GM20000 (cell line): Measurements from ENCODE around the gene CDH24.

ENCODE experiments used
- DNase-seq: peaks from one replicate; pipeline ENCODE4 v3.0.0; 2012; ENCODE audit warnings: low spot score
- CTCF ChIP-seq: IDR thresholded peaks from 2 replicates; pipeline ENCODE4 v1.5.1; 2012; ENCODE audit warnings: mild to moderate bottlenecking, control low read depth; ENCODE audit errors: extremely low read depth, missing control alignments

Gene CDH24

GRCh38 chr14:23056956-23057756, at the start of gene CDH24:
TSS of gene CDH24 (minus strand) at chr14:23057520. CDS start at chr14:23055733, 1,787 bp downstream.
- peak; percentile 95 for DNase-seq
- TF ChIP-seq CTCF: no peak

DNA sequence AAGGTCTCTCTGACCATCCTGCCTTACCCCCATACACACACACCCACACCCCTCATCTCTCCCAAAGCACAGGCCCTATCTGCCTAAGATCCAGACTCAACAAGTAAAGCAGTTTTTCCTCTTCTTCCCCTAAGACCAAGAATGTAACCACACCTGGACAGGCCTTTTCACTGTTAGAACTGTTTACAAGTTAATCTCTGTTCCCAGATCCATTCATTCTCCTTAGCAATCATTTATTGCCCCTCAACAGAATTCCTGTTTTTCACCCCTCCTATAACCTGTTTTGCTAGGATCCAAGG, 49.4 kb upstream of the CDH24 start:
- DNase-seq: no peak
- TF ChIP-seq CTCF: no peak

GRCh38 chr14:23105348-23105824, 48.1 kb upstream of the CDH24 start:
- peak; percentile 3 for DNase-seq
- TF ChIP-seq CTCF: no peak

DNA sequence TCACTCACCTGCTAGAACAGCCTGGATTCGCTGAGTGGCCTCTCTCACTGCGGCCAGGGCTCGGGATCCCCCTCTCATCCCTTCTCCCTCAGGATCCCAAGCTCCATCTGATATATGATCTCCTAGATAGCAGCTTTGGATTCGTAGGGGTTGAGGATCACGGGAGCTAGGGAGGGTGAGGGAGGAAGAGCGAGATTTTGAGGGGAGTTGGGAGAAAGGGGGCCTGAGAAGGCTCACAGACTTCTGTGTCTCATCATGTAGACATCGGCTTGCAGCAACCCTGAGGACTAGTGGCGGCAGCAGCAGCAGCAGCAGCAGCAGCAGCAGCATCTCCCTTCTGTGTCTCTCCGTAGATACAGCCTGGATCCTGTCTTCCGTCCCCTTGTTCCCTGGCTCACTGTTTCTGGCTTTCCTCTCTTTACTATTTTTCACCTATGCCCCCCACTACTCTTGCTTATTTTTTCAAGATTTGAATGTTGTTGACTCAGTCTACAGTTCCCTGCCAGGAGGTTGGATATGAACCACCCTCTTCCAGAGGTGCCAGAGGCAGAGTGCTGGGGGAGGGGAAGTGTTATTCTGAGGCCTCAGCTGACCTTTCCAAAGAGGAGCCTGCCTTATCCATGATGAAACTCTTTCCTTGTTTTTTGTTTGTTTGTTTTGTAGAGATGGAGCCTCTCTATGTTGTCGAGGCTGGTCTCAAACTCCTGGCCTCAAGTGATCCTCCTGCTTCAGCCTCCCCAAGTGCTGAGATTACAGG, 47.4 kb upstream of the CDH24 start, which contains the start of gene CIROP:
Gene CIROP (minus strand): TSS at position 399 of the 757 bp plus-strand sequence. CDS start 69 bp downstream, at position 330.
- DNase-seq: peak; percentile 4
- no peak for TF ChIP-seq CTCF

- DNase-seq: peak; percentile 4
These were observed 46.8 kb upstream of the CDH24 start for GRCh38 chr14:23104070-23104590.

GRCh38 chr14:23103581-23103980, 46.3 kb upstream of the CDH24 start:
- peak; percentile 5 for DNase-seq
- TF ChIP-seq CTCF: no peak

More at GRCh38 chr14:23104070-23104590, 46.8 kb upstream of the CDH24 start:
- TF ChIP-seq CTCF: no peak

GRCh38 chr14:23102801-23103200, 45.5 kb upstream of the CDH24 start:
- no peak for TF ChIP-seq CTCF
- DNase-seq: no peak
